Measurements from ENCODE around the gene TUBA1C. TPM values are rescaled to one million over a fixed set of nuclear protein-coding genes. Genes with fewer than 3 reads are reported as not detected.

Gene TUBA1C
- polyA plus RNA-seq, 1 of the 3 experiments (the other 2 are of a cell fraction) = 3.3 TPM

- TF ChIP-seq CTCF (IDR thresholded peaks at IDR 0.05) (no peak), TCF12 (IDR thresholded peaks at IDR 0.05) (no peak)
Observed at GRCh38 chr12:49227713-49228112, 37.2 kb upstream of the TUBA1C start (continued).

- Histone ChIP-seq H3K36me3 (replicated peaks in 1 of 2; ENCODE audit: control insufficient read depth in 1 of 2, insufficient read depth in 2 of 2, low read length in 1 of 2) (no peaks in the 10 kb centered on the region), H3K27ac (ENCODE audit: low read depth in 2 of 2, low read length in 1 of 2) (no peak overlapping the region), H2AFZ (ENCODE audit: low read depth) (no peak overlapping the region), H3F3A (replicated peaks; ENCODE audit: insufficient read depth) (peaks cover 1% of the 10 kb centered on the region), H3K9ac (no peak overlapping the region), H3K4me3 (ENCODE audit: low read depth in 2 of 2, low read length in 1 of 2) (no peak overlapping the region), H3K9me2 (no peaks in the 10 kb centered on the region), H3K4me2 (no peak overlapping the region), H3K27me3 (ENCODE audit: insufficient read depth) (no peaks in the 10 kb centered on the region), H3K79me2 (ENCODE audit: insufficient read depth) (peaks cover 6% of the 10 kb centered on the region; the same call in 1 of the 2 replicates), H3K9me3 (no peaks in the 10 kb centered on the region), H4K20me1 (ENCODE audit: insufficient read depth) (no peaks in the 10 kb centered on the region), H3K4me1 (ENCODE audit: control insufficient read depth in 1 of 2, insufficient read depth in 2 of 2, low read depth in 1 of 2, low read length in 1 of 2) (peaks cover 18 to 29% of the 10 kb centered on the region in 2 experiments)
- CTCF ChIA-PET = no interaction called here
- WGBS (ENCODE audit: low lambda C conversion rate) = 89% methylated on average over 3 of the region's 3 CpGs
- no peak for TF ChIP-seq ELF1 (IDR thresholded peaks at IDR 0.05)
- no peak for TF ChIP-seq RAD21 (IDR thresholded peaks at IDR 0.05; ENCODE audit: low read length)
- no peak for TF ChIP-seq IRF3 (IDR thresholded peaks at IDR 0.05; ENCODE audit: low read depth, low read length)
- TF ChIP-seq PBX3 (IDR thresholded peaks at IDR 0.05) = no peak
- no peak for TF ChIP-seq USF2 (IDR thresholded peaks at IDR 0.05; ENCODE audit: borderline replicate concordance, low read depth, low read length)
- TF ChIP-seq USF1 (IDR thresholded peaks at IDR 0.05; ENCODE audit: borderline replicate concordance, low read depth) = no peak
- TF ChIP-seq REST (IDR thresholded peaks at IDR 0.05; ENCODE audit: low read depth, low read length) = no peak
- TF ChIP-seq MXI1 (IDR thresholded peaks at IDR 0.05; ENCODE audit: low read depth, low read length) = no peak
- no peak for TF ChIP-seq TCF12 (IDR thresholded peaks at IDR 0.05)
- no peak for TF ChIP-seq FOXM1 (IDR thresholded peaks at IDR 0.05; ENCODE audit: low read depth)
- no peak for TF ChIP-seq TEAD4 (IDR thresholded peaks at IDR 0.05; ENCODE audit: borderline replicate concordance, insufficient read depth)
- TF ChIP-seq RXRA (IDR thresholded peaks at IDR 0.05; ENCODE audit: borderline replicate concordance, low read depth) = no peak
- TF ChIP-seq YY1 (IDR thresholded peaks at IDR 0.05; ENCODE audit: low read depth) = no peak
- TF ChIP-seq EZH2phosphoT487 (IDR thresholded peaks at IDR 0.05; ENCODE audit: borderline replicate concordance, low read depth) = no peak
- TF ChIP-seq EP300 (IDR thresholded peaks at IDR 0.05; ENCODE audit: borderline replicate concordance in 1 of 2, low read depth in 1 of 2, low read length in 1 of 2) = no peak
- TF ChIP-seq NFIC (IDR thresholded peaks at IDR 0.05; ENCODE audit: borderline replicate concordance) = no peak
- no peak for TF ChIP-seq NRF1 (IDR thresholded peaks at IDR 0.05; ENCODE audit: low read depth, low read length)
- no peak for TF ChIP-seq GATA2 (CRISPR knock-in tag; IDR thresholded peaks at IDR 0.05)
- TF ChIP-seq GABPA (IDR thresholded peaks at IDR 0.05; ENCODE audit: low read depth) = no peak
- no peak for TF ChIP-seq ZBTB33 (IDR thresholded peaks at IDR 0.05; ENCODE audit: borderline replicate concordance, low read depth)
- no peak for DNase-seq
- POLR2A ChIA-PET = interaction anchor here (1.3 kb wide), 1 partner anchor 98 kb away, joined by 5 read pairs; the partner anchor contains the start of gene TUBA1B
Observed at GRCh38 chr12:49228653-49229052, 36.2 kb upstream of the TUBA1C start.

Data from SK-N-SH (cell line).